Type B pancreatic cell (in vitro differentiated cells): ENCODE results near the gene DNAJC13. TPM values are rescaled to one million over a fixed set of nuclear protein-coding genes. Genes with fewer than 3 reads are reported as not detected.

Experiments used
- DNase-seq: peaks from one replicate; pipeline ENCODE4 v3.0.0; 2021; ENCODE audit warnings: mixed read lengths; ENCODE audit not compliant: unreplicated experiment; ENCODE audit errors: extremely low spot score
- H3K27ac Mint-ChIP-seq: 2 replicates; pipeline ENCODE4 v1.8.0; 2021; ENCODE audit warnings: mild to moderate bottlenecking, mixed read lengths
- H3K27me3 Mint-ChIP-seq: 2 replicates; pipeline ENCODE4 v1.8.0; 2021; ENCODE audit warnings: mixed read lengths
- H3K36me3 Mint-ChIP-seq: 2 replicates; pipeline ENCODE4 v1.8.0; 2021; ENCODE audit warnings: mixed read lengths
- H3K4me1 Mint-ChIP-seq: one replicate; pipeline ENCODE4 v1.8.0; 2021; ENCODE audit warnings: mixed read lengths; ENCODE audit not compliant: unreplicated experiment
- H3K4me3 Mint-ChIP-seq: 2 replicates; pipeline ENCODE4 v1.8.0; 2021; ENCODE audit warnings: mild to moderate bottlenecking, mixed read lengths
- H3K9me3 Mint-ChIP-seq: 2 replicates; pipeline ENCODE4 v1.8.0; 2021; ENCODE audit warnings: mixed read lengths
- CTCF ChIP-seq: fragments of 200-600 bp; sonication (generic); conservative IDR thresholded peaks from 2 replicates; pipeline ENCODE4 v1.5.0; 2021; ENCODE audit warnings: antibody characterized with exemption, mild to moderate bottlenecking
- total RNA-seq: library from RNA; stranded (reverse); gene quantifications from 2 replicates; pipeline ENCODE4 v1.2.1, GENCODE V29; 2021; ENCODE audit warnings: low replicate concordance

DNAJC13 gene
- total RNA-seq, 1 donor from 2014 or later = 34.0 TPM

GRCh38 chr3:132443421-132443820 lies 26.1 kb downstream of the DNAJC13 start:
- no peaks in the 10 kb centered on the region for H3K4me1 Mint-ChIP-seq
- no peak for DNase-seq
- H3K4me3 Mint-ChIP-seq = no peak overlapping the region
- peaks cover 14% of the 10 kb centered on the region for H3K36me3 Mint-ChIP-seq
- H3K27ac Mint-ChIP-seq = no peak overlapping the region
- no peak for TF ChIP-seq CTCF
- H3K9me3 Mint-ChIP-seq = no peaks in the 10 kb centered on the region
- no peaks in the 10 kb centered on the region for H3K27me3 Mint-ChIP-seq

- no peaks in the 10 kb centered on the region for H3K4me1 Mint-ChIP-seq
Measured at GRCh38 chr3:132444383-132444782, 27.1 kb downstream of the DNAJC13 start.

DNA sequence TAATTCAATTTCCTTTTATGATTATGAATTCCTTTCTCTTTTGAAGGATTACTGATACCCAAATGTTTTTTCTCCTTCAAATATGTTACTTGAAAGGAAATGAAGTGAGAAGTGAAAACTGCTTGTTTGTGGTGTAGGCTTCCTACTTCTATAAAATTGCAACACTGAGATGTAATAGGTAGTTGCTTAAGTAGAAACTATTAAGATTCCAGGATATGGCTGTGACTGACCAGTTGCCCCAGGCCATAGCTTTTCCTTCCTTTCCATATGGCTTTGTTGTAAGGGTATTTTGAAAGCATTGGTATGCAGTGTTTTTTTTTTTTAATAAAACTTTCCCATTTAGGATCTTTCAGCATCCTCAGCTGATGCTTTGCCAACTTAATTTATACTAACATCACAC lies 28.5 kb downstream of the DNAJC13 start:
- DNase-seq = no peak
- TF ChIP-seq CTCF = no peak
- no peak overlapping the region for H3K27ac Mint-ChIP-seq
- peaks cover 5% of the 10 kb centered on the region for H3K36me3 Mint-ChIP-seq
- H3K27me3 Mint-ChIP-seq = no peaks in the 10 kb centered on the region
- no peaks in the 10 kb centered on the region for H3K9me3 Mint-ChIP-seq
- no peaks in the 10 kb centered on the region for H3K4me1 Mint-ChIP-seq
- no peak overlapping the region for H3K4me3 Mint-ChIP-seq

More at GRCh38 chr3:132444383-132444782, 27.1 kb downstream of the DNAJC13 start:
- no peak overlapping the region for H3K27ac Mint-ChIP-seq
- no peak overlapping the region for H3K4me3 Mint-ChIP-seq
- DNase-seq = no peak
- no peaks in the 10 kb centered on the region for H3K27me3 Mint-ChIP-seq
- TF ChIP-seq CTCF = no peak
- no peaks in the 10 kb centered on the region for H3K9me3 Mint-ChIP-seq
- peaks cover 9% of the 10 kb centered on the region for H3K36me3 Mint-ChIP-seq

DNA sequence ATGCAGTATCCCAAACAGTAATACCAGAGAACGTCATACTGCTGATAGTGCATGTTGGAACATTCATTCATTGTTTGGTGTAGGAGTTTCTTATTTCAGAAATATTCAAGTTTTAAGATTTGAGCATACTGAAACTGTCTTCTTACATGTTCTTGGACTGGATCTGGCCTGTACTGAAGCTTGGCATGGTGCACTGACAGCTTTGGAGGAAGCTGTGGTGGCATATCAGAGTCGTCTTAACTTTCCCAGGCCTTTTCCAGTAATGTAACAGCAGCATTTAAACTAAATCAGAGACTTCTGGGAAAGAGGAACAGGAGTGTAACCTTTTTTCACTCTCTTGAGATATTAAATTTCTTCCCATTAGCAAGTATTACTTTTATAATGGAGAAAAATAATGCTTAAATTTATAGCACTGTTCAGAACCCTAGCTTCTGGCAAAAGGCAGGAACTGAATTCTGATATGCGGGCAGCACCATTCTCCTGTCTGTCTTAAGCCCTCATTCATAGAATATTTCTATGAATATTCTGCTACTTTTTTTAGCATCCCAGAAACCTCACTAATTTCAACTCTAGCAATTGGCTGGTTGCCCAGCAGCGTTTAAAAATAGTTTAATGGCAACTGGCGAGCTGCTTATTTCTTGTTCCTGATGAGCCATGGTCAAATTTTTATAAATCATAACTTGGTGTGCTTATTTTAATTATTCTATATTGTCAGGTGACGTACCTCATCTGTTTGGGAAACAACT lies 31.1 kb downstream of the DNAJC13 start:
- no peak for TF ChIP-seq CTCF
- no peaks in the 10 kb centered on the region for H3K36me3 Mint-ChIP-seq
- DNase-seq = no peak
- no peak overlapping the region for H3K27ac Mint-ChIP-seq
- no peaks in the 10 kb centered on the region for H3K9me3 Mint-ChIP-seq
- H3K4me3 Mint-ChIP-seq = no peak overlapping the region
- no peaks in the 10 kb centered on the region for H3K27me3 Mint-ChIP-seq
- no peaks in the 10 kb centered on the region for H3K4me1 Mint-ChIP-seq

DNA sequence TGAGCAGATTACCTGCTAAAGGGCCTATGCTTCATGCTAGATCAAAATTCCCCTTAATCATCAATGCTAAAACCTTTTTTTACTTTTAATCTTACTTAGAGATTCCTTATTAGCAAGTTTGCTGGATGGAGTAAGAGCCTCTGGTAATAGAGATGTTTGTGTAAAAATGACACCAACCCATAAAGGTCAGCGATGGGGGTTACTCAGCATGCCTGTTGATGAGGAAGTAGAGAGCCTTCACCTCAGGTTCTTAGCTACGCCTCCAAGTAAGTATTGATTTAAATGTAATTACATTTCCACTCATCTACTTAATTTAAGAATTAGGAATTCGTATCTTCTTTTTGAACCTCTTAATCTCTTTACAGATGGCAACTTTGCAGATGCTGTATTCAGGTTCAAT lies 38.8 kb downstream of the DNAJC13 start:
- Mint-ChIP-seq H3K27ac (no peak overlapping the region), H3K4me3 (no peak overlapping the region), H3K4me1 (no peaks in the 10 kb centered on the region), H3K27me3 (no peaks in the 10 kb centered on the region), H3K36me3 (peaks cover 26% of the 10 kb centered on the region), H3K9me3 (no peaks in the 10 kb centered on the region)
- no peak for TF ChIP-seq CTCF
- DNase-seq = no peak
